DND-41 (cell line): Measurements from ENCODE around the gene SNTG2.

Experiments used
- CTCF ChIP-seq: IDR thresholded peaks from 2 replicates; pipeline ENCODE4 v1.5.1; 2012; ENCODE audit warnings: borderline replicate concordance, low read length, moderate library complexity, mild to moderate bottlenecking; ENCODE audit not compliant: poor library complexity, severe bottlenecking; ENCODE audit errors: extremely low read depth
- EZH2 ChIP-seq: IDR thresholded peaks from 3 replicates; pipeline ENCODE4 v1.6.1; 2012; ENCODE audit warnings: borderline replicate concordance, low read depth, mild to moderate bottlenecking, moderate library complexity, low read length, inconsistent platforms; ENCODE audit not compliant: severe bottlenecking

GRCh38 chr2:1313240-1313924, 362.7 kb downstream of the SNTG2 start:
- TF ChIP-seq CTCF = no peak
- no peak for TF ChIP-seq EZH2
